WTC11 (cell line): ENCODE measurements around the gene ACHE.

Source experiments
- CREB1 ChIP-seq: sonication (generic); formaldehyde crosslinking; IDR thresholded peaks from 2 replicates; pipeline ENCODE4 v1.8.0; 2023; ENCODE audit warnings: mild to moderate bottlenecking, missing genetic modification reagents
- ETV6 ChIP-seq: sonication (generic); formaldehyde crosslinking; IDR thresholded peaks from 2 replicates; pipeline ENCODE4 v1.8.1; 2022; ENCODE audit warnings: mild to moderate bottlenecking, missing genetic modification reagents

- TF ChIP-seq ETV6 (no peak), CREB1 (CRISPR knock-in tag) (no peak)
Observed at GRCh38 chr7:100882201-100882600, 13.5 kb downstream of the ACHE start.
